GM18505 (cell line): Measurements from ENCODE around the gene STYXL1.
"Not testable (repeated sequence)": the region's sequence is repeated elsewhere in the genome, so short reads cannot be mapped to it uniquely, and the experiment has no call there.

Experiments
- ATAC-seq: cut with Tn5 transposase; IDR thresholded peaks from one replicate; pipeline ENCODE4 v1.9.1; 2021; ENCODE audit not compliant: unreplicated experiment
- POLR2A ChIP-seq: IDR thresholded peaks from 4 replicates; pipeline ENCODE4 v1.6.1; 2011; ENCODE audit warnings: borderline replicate concordance; ENCODE audit not compliant: insufficient read depth, insufficient read length; ENCODE audit errors: extremely low read depth

The STYXL1 gene

GRCh38 chr7:76040126-76040525, 7.7 kb downstream of the STYXL1 start:
- ATAC-seq, result no peak
- TF ChIP-seq POLR2A, result no peak

- no peak for ATAC-seq
- TF ChIP-seq POLR2A, result no peak
Observed at GRCh38 chr7:76037310-76037709, 10.5 kb downstream of the STYXL1 start.

- ATAC-seq, result no peak
- TF ChIP-seq POLR2A, result no peak
Observed at GRCh38 chr7:76031964-76032363, 15.8 kb downstream of the STYXL1 start.

GRCh38 chr7:76029682-76030081, 18.1 kb downstream of the STYXL1 start:
- not testable (repeated sequence) for ATAC-seq

- ATAC-seq, result no peak
- TF ChIP-seq POLR2A, result no peak
Observed at GRCh38 chr7:76023002-76023401, 24.8 kb downstream of the STYXL1 start.

- no peak for ATAC-seq
- TF ChIP-seq POLR2A, result no peak
Observed at GRCh38 chr7:76022026-76022780, 25.6 kb downstream of the STYXL1 start.

- no peak for TF ChIP-seq POLR2A
- no peak for ATAC-seq
Observed at GRCh38 chr7:76020031-76020714, 27.6 kb downstream of the STYXL1 start.

- ATAC-seq, result not testable (repeated sequence)
Observed at GRCh38 chr7:76018520-76018919, 29.3 kb downstream of the STYXL1 start.

- ATAC-seq, result no peak
- no peak for TF ChIP-seq POLR2A
Observed at GRCh38 chr7:76016191-76016947, 31.4 kb downstream of the STYXL1 start.

- ATAC-seq, result no peak
Observed at GRCh38 chr7:76011442-76011861, 36.3 kb downstream of the STYXL1 start.

GRCh38 chr7:76009672-76010600, 37.9 kb downstream of the STYXL1 start:
- no peak for TF ChIP-seq POLR2A
- ATAC-seq, result no peak

More at GRCh38 chr7:76011442-76011861, 36.3 kb downstream of the STYXL1 start:
- no peak for TF ChIP-seq POLR2A

- TF ChIP-seq POLR2A, result no peak
- no peak for ATAC-seq
Observed at GRCh38 chr7:76008156-76008687, 39.6 kb downstream of the STYXL1 start.

GRCh38 chr7:76005004-76005403, 42.8 kb downstream of the STYXL1 start:
- ATAC-seq, result not testable (repeated sequence)
